ENCODE data around the gene SHISA8. TPM values are rescaled to one million over a fixed set of nuclear protein-coding genes. Genes with fewer than 3 reads are reported as not detected.
A peak's percentile ranks its signal among the peaks of the same experiment; 100 is the strongest.

SHISA8 gene
- total RNA-seq, 1 donor from 2014 or later, result 0.27 TPM

DNA sequence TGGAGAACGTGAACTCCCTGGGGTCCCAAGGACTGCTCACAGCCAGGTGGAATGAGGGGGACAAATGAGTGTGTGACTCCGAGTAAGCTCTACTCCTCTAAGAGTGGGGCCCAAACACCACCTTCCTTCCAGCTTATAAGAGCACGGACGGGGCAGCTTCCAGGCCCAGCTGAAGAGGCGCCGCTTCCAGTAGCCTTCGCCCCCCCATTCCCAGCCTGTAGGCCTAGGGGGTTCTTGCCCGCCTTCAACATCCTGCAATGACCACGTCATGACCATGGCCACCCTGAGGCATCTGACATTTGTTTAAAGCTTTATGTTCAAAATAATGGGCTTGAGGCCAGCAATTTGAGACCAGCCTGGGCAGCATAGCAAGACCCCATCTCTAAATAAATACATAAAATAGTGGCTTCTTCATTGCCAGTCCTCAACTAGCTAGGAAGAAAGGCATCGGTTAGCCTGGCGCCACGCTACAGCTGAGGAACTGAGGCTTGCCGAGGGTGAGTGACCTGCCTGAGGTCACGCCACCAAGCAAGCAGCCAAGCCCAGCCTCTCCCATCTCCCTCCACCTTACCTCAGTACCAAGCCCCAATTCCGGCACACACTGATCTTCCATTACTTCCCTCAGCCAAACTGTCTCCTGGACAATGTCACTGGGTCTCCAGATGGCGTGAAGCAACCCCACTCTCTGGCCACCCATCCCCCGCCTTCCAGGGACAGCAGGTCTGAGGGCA is 19.6 kb upstream of the SHISA8 start:
- no peak for DNase-seq (ENCODE audit: low read depth)

DNA sequence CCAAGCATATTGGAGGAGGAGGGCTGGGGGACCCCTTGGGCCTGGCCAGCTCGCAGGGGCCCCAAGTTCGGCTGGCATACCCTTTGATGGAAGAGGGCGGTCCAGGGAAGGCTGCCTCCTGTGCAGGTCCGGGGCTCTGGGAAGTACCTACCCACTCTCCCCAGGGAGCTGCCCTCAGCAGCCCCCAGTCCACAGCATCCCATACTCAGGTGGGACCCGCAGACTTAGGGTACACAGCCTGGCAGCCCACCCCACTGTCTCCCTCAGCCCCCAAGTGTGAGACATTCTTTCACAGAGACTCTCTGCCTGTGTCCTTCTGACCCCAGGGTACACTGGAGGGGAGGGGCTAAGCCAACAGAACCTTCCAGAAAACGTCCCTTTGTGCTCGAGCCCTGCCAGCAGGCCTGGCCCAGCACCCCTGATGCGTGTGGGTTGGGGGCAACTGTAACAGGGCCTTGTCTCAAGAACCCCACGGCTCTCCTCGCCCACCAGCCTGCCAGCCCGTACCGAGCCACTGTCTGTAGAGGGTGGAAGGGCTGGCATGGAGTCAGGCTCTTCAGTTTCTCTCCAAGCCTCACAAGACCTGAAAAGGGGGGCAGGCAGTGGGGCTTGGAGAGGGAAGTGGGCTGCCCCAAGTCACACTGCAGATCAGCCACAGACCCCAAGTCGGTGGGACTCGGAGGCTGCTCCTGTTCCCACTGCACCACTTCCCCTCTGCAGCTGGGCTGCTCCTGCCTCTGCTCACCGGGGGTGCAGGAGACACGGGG is 18.7 kb upstream of the SHISA8 start:
- no peak for DNase-seq (ENCODE audit: low read depth)

- DNase-seq (ENCODE audit: low read depth), result no peak
Observed at GRCh38 chr22:41932353-41932752, 17.5 kb upstream of the SHISA8 start.

DNA sequence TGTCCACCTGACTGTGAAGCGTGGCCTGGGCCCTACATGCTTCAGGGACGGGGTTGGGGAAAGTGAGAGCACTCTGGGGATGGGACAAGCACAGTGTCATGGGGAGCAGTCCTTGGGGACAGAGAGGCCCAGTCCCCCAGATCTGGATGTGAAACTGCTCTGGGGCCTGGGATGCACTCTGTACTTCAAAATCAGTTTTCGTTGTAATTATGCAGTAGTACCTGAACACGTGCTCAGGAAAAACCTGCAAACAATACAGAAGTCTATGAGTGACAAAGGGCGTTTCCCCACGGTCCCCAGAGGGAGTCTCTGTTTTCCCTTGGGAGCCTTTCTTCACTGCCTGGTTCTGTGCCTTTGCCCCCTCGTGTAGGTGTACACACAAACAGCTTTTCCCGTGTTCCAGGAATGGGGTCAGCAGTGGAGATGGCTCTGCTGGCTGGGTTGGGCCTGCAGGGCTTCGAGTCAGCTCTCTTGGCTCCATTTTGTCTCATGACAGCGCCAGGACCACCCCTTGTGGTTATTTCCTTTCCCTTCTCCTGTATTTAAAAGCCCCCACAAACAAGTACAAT is 16.9 kb upstream of the SHISA8 start:
- DNase-seq (ENCODE audit: low read depth), result no peak

DNA sequence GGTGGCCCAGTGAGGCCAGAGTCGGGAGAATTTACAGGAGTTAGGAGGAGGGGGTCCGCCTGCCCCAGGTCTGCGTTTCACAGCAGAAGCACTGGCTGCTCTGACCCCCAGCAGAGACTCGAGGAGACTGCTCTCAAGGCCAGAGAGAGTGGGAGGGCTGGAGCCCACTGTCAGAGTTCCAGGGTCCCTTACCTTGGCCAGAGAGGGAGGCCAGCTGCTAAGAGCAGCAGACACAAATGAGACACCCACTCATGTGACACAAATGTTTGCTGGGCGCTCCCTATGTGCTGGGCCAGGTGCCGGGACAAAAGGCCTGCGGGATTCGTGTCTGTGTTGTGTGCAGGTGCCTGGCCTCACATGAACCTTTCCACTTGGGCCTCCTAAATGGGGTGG is 14.5 kb upstream of the SHISA8 start:
- DNase-seq (ENCODE audit: low read depth), result no peak

DNA sequence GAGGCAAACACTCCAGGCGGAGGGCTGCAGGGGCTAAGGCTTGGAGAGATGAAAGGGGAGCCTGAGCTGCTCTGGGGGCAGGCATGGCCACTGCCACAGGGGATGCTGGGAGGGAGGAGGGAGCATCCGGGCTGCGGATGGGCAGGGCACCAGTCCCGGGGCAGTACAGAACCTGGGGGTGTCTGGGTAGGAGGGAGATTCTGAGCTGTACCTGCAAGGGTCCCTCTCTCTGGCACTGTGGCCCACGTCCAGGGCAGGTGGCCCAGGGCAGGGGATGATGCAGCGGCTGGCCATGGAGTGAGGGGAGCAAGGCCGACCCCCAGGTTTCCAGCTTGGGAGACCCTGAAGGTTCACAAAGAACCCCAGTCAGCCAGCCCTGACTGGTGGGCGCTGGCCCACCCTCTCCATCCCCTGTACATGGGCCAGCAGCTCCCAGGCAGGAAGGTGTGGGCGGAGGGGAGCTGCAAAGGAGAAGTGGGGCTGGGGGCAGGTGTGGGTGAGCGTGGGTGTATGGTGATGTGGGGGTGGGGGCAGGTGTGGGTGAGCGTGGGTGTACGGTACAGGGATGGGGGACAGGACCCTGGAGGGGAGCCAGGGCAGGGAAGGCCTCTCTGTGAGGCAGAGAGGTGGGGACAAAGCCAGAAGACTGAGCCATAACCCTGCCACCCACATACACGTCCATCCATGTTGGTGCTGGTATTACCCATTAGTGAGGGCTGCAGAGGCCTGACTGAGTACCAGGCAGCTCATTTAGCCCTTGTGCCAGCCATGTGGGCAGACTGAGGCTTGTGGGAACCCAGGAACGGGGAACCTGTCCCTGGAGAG is 13.9 kb upstream of the SHISA8 start:
- no peak for DNase-seq (ENCODE audit: low read depth)

GRCh38 chr22:41927813-41928212 is 12.9 kb upstream of the SHISA8 start:
- DNase-seq (ENCODE audit: low read depth), result no peak

- DNase-seq (ENCODE audit: low read depth), result peak; percentile 45
Observed at GRCh38 chr22:41925783-41926460, 11.0 kb upstream of the SHISA8 start.

DNA sequence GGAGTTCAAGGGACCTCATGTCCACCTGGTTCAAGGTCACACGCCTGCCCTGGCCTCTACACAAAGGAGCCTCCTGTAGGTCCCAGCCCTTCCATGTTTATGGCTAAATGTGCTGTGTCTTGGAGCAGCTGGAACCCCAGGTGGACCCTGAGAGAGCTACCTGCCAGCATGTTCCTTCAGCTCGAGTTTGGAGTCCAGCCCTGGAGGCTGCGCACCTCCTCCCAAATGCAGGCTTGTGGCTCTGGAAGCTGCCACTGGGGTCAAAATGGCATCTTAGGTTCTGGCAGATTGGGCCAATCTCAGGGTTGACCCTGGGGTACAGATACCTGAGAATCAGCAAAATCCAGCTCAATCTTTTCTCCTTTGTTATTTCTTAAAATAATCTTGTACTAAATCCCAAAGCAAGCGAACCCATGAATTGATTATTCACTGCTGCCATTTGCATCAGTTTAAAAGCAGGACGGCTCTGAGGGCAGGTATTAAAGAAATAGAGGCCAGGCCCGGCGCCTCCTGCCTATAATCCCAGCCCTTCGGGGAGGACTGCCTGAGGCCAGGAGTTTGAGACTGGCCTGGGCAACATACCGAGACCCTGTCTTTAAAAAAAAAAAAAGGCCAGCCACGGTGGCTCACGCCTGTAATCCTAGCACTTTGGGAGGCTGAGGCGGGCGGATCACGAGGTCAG is 8.9 kb upstream of the SHISA8 start:
- DNase-seq (ENCODE audit: low read depth), result no peak

DNA sequence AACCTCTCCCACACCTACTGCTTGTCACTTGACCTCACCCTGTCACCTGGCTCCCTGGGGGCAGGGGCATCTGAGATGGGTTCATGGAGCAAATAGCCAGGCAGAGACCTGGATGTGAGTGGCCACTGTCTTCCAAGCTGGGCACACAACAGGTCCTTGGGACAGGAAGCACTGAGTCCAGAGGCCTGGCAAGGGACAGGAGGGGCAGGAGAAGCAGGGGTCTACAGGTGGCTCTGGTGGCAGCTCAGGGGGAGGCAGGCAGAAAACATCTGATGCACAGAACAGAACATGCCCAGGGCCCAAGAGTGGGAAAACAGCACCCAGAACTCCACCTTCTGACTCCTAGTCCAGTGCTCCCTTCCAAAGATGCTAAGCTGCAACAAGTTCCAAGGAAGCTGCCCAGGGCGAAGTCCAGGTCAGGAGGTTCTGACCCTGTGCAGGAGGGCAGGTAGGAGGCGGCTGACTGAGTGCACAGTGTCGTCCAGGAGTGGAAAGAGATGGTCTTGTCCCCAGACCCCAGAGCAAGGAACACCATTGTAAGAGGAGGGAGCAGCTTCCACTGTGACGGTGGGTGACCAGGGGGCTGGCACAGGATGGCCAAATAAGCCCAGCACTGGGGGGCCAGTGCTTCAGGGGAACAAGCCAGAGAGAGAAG is 8.2 kb upstream of the SHISA8 start:
- no peak for DNase-seq (ENCODE audit: low read depth)

- no peak for DNase-seq (ENCODE audit: low read depth)
Observed at GRCh38 chr22:41922328-41922727, 7.5 kb upstream of the SHISA8 start.

GRCh38 chr22:41920271-41920976 is 5.5 kb upstream of the SHISA8 start:
- no peak for DNase-seq (ENCODE audit: low read depth)

GRCh38 chr22:41919357-41920224 is 4.7 kb upstream of the SHISA8 start:
- peak; percentile 72 for DNase-seq (ENCODE audit: low read depth)

DNA sequence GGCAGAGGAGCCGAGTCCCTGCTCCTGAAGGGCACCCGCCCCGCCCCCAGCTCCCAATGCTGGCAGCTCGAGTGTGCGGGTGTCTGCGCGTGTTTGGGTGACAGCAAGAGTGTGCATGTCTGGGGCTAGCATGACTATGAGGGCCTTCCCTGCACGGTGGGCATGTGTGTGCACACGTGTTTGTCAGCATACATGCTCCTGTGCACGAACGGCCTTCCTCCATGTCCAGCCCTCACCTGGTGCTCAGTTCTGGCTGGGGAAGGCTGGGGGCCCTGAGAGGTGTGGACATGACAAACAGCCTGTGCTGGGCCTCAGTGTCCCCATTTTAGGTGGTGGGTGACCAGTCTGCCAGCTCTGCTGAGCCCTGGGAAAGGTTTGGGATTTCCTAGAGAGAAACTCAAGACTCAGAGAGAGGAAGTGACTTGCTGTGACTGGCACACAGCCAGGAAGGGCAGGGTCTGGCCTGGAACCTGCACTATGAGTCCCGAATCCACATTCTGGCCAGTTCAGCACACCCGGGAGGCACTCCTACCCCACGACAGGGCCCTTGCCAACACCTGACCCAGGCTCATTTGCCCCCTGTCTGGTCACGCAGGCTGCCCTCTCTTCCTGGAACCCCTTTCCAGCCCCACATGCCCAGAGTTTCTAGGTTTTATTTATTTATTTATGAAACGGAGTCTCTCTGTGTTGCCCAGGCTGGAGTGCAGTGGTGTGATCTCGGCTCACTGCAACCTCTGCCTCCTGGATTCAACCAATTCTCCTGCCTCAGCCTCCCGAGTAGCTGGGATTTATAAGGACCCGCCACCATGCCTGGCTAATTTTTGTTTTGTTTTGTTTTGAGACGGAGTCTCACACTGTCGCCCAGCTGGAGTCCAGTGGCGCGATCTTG is 3.3 kb upstream of the SHISA8 start:
- no peak for DNase-seq (ENCODE audit: low read depth)

GRCh38 chr22:41917375-41917902 is 2.6 kb upstream of the SHISA8 start:
- no peak for DNase-seq (ENCODE audit: low read depth)

DNA sequence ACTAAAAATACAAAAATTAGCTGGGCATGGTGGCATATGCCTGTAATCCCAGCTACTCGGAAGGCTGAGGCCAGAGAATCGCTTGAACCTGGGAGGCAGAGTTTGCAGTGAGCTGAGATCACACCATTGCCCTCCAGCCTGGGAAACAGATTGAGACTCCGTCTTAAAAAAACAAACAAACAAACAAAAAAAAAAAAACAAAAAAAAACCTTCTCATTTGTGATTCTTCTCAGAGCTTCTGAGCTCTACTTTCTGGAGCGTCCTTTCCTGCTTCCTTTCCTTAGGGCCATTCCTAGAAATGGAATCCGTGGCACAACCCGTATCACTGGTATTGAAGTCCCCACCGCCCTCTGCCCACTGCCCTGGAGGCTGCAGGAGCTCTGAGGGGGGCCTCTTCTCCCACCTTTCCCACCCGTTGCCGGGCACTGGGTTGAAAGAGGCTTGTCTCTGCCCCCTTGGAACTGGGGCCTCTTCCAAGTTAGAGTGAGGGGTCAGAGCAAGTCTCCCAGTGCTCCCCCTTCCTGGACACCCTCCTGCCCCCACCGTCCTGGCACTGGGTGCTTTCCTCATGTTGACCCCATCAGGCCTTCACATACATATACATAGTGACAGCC is 2.0 kb upstream of the SHISA8 start:
- no peak for DNase-seq (ENCODE audit: low read depth)
